SH-SY5Y (cell line): ENCODE results near the gene ALKBH8.

Experiments
- GATA2 ChIP-seq: IDR thresholded peaks from 2 replicates; pipeline ENCODE4 v1.6.1; 2011; ENCODE audit warnings: mild to moderate bottlenecking, low read depth, low read length
- GATA3 ChIP-seq: IDR thresholded peaks from 2 replicates; pipeline ENCODE4 v1.6.1; 2011; ENCODE audit warnings: low read depth, mild to moderate bottlenecking, low read length, moderate library complexity

ALKBH8 gene

DNA sequence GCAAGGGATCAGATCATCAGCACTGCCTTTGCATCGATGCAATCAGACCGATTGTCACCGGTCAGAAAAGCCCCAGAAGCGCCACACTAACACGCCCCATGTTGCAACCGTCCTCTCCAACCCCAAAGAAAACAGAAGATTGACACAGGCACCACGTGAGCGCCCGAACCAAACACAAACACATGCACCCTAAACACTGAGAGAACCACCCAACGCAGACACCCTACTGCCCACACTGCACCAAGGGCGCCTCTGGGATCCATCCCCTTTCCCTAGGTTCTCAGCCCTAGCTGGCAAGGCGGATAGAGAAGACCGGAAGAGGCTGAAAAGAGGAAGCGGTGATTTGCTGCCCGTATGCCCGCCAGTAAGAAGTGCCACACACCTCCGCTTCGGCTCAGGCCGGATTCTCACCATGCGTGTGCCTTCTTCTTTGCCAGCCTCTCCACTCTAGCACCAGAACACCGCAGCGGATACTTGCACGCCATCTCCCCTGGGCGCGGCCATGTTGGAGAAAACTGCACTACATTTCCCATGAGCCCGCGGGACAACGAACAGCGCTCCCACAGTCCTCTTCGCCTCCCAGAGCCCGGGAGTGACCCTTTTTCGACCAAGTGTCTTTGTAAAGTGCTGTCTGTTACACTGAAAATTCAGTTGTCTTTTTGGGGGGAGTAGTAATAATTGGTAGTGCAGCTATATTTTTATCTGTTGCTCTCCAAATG is at the start of gene ALKBH8:
ALKBH8 (minus strand) TSS at position 517 of the 719 bp plus-strand sequence. CDS start 4,842 bp downstream, outside the sequence.
- no peak for TF ChIP-seq GATA2
- TF ChIP-seq GATA3: no peak

DNA sequence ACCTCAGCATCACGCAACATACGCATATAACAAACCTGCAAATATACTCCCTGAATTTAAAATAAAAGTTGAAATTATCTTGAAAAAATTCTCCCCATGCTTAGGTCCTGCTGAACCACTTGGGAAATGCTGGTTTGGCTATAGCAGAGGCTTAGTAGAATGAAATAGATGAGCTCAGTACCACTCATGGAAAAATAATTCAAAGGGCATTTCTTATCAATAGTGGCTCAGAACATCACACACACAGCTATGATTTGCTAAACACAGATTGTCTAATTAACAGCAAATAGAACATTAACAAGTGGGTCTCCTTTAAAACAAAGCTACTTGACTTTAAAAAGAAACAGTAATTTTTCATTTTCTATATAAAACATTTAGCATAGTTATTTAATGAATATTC is 46.9 kb upstream of the ALKBH8 start:
- TF ChIP-seq GATA2 (no peak), GATA3 (no peak)

GRCh38 chr11:107609400-107610218 is 44.1 kb upstream of the ALKBH8 start:
- no peak for TF ChIP-seq GATA3
- TF ChIP-seq GATA2: no peak

DNA sequence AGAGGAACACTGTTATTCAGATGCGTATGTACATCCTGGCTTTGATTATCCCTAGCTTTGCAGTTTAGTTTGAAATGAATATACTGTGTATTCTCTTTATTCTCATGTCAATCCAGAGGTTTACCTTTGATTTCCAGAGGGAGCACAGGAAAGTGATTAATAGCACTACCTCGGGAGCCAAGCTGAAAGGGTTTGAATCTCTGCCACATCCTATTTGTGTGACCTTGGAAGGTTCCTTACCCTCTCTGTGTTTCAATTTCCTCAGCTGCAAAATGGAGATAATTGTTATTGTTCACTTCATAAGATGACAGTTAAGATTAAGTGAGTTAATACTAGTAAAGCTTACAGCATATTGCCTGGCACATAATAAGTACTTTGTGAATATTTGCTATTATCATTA is 43.3 kb upstream of the ALKBH8 start:
- no peak for TF ChIP-seq GATA2
- TF ChIP-seq GATA3: no peak

DNA sequence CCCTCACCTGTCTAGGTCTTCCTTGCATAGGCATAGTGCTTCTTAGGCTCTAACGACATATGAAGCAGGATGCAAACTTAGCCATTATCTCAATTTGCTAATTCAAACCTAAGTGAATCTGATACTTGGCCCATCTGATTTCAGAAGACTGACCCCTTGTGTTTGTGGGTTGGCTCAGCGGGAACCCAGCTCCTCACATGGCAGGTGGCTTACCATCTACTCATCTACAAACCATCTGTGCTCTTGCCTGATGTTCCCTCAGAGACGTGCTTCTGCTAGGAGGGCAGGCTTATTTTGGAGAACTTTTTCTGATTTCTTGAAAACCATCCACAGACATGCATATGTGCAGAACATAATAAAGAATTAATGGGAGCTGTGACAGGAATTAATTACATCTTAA is 40.6 kb upstream of the ALKBH8 start:
- TF ChIP-seq GATA2 (no peak), GATA3 (no peak)

GRCh38 chr11:107605061-107606006 is 39.8 kb upstream of the ALKBH8 start:
- TF ChIP-seq GATA3 (no peak), GATA2 (no peak)

- TF ChIP-seq GATA3 (no peak), GATA2 (no peak)
Observed at GRCh38 chr11:107598225-107599139, 32.9 kb upstream of the ALKBH8 start.

- TF ChIP-seq GATA2: no peak
- TF ChIP-seq GATA3: no peak
Observed at GRCh38 chr11:107594736-107595135, 29.2 kb upstream of the ALKBH8 start.

DNA sequence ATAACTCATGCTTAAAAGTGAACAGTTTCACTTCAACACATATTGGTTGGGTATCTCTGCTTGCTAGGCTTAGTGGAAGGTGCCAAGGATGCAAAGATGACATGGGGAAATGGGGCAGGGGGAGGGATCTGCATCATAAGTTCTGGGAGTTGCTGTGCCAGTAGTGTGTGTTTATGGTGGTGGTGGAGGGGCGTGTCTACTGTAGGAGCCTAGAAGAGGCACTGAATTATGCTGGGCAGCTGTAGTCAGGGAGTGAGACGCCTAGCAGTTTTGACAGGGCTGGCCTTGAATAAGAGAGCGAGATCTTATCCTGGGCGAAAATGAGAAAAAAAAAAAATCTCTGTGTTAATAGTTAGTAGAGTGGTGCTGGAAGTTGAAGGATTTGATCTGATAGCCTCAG is 28.4 kb upstream of the ALKBH8 start:
- TF ChIP-seq GATA2 (no peak), GATA3 (no peak)

- no peak for TF ChIP-seq GATA3
- TF ChIP-seq GATA2: no peak
Observed at GRCh38 chr11:107592813-107593212, 27.3 kb upstream of the ALKBH8 start.

DNA sequence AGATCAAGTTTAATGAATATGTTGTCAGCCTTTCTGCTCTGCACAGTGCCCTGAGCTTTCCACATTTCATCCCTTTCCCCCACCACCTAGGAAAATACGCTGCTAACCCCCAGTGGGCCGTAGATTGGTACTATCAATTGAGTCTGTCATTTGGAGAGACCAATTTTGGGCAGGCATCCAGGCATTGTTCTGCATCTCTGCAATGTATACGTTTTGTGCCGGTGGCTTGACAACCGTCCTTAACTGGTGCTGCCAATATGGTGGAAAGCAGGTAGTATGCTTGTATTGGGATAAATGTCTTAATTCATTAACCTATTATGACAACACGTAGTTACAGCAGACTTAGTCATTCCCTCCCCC is 26.7 kb upstream of the ALKBH8 start:
- TF ChIP-seq GATA2 (no peak), GATA3 (no peak)

GRCh38 chr11:107591378-107592230 is 26.1 kb upstream of the ALKBH8 start:
- TF ChIP-seq GATA2 (no peak; the same call in 1 of the 2 replicates), GATA3 (no peak)
